ENCODE data around the gene CDC123. TPM values are rescaled to one million over a fixed set of nuclear protein-coding genes. Genes with fewer than 3 reads are reported as not detected.

Gene CDC123
- total and polyA plus RNA-seq, 4 donors, result 32.7 to 58.5 (median 40.7) TPM

- 78% methylated on average over 4 of the region's 4 CpGs for WGBS
- TF ChIP-seq FOXA1 (IDR thresholded peaks at IDR 0.05) (no peak), RXRA (IDR thresholded peaks at IDR 0.05) (peak in 1 of 2 donors; percentile 12)
- H3K9ac ChIP-seq (ENCODE audit: low read depth in 1 of 2, low read length in 2 of 2), result no peak overlapping the region
- H3K9me3 ChIP-seq (ENCODE audit: control insufficient read depth in 4 of 4, low read length in 3 of 4), result no peaks in the 10 kb centered on the region
- H3K36me3 ChIP-seq (ENCODE audit: control insufficient read depth in 4 of 4, insufficient read depth in 3 of 4, low read depth in 1 of 4, low read length in 3 of 4), result peaks cover 0 to 7% (median under 1%) of the 10 kb centered on the region in 4 donors
- no peak for DNase-seq (ENCODE audit: low spot score)
- peaks cover 0 to 14% (median 9%) of the 10 kb centered on the region in 4 donors for H3K4me1 ChIP-seq (ENCODE audit: control insufficient read depth in 4 of 4, insufficient read depth in 4 of 4, low read length in 3 of 4)
- H3K27me3 ChIP-seq (ENCODE audit: control insufficient read depth in 4 of 4, insufficient read depth in 4 of 4, low read length in 3 of 4), result no peaks in the 10 kb centered on the region
- peak overlapping the region in 1 of 2 donors; percentile 15 for H3K27ac ChIP-seq (ENCODE audit: low read depth in 1 of 2, low read length in 2 of 2)
- H3K4me3 ChIP-seq (ENCODE audit: low read depth in 1 of 3, low read length in 3 of 3), result no peak overlapping the region
Measured at GRCh38 chr10:12150163-12150562, 45.8 kb upstream of the CDC123 start.

DNA sequence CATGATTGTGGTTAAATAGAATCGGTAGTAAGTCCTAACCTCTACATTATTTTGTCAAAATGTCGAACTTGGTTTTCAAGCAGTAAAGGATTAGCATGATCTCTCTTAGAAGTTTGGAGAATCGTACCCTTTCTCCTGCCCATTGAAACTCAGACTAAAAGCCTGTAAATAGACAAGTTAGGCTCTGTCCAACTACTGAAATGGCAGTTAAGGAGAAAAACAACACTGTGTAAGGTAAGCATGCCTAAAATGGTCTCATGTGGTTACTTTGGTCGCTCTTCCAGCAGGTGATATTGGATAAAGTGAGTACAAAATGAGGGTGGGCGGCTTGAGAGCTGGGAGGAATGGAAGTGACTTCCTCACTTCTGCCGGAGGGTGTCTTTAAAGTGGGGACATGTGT is 41.5 kb upstream of the CDC123 start:
- peaks cover 4 to 25% (median 21%) of the 10 kb centered on the region in 4 donors for H3K4me1 ChIP-seq (ENCODE audit: control insufficient read depth in 4 of 4, insufficient read depth in 4 of 4, low read length in 3 of 4)
- no peak overlapping the region for H3K9ac ChIP-seq (ENCODE audit: low read depth in 1 of 2, low read length in 2 of 2)
- DNase-seq (ENCODE audit: low spot score), result no peak
- H3K4me3 ChIP-seq (ENCODE audit: low read depth in 1 of 3, low read length in 3 of 3), result no peak overlapping the region
- WGBS, result 96% methylated on average over 6 of the region's 6 CpGs
- H3K27me3 ChIP-seq (ENCODE audit: control insufficient read depth in 4 of 4, insufficient read depth in 4 of 4, low read length in 3 of 4), result no peaks in the 10 kb centered on the region
- H3K36me3 ChIP-seq (ENCODE audit: control insufficient read depth in 4 of 4, insufficient read depth in 3 of 4, low read depth in 1 of 4, low read length in 3 of 4), result no peaks in the 10 kb centered on the region
- H3K27ac ChIP-seq (ENCODE audit: low read depth in 1 of 2, low read length in 2 of 2), result no peak overlapping the region
- TF ChIP-seq MAX (IDR thresholded peaks at IDR 0.05) (no peak), HNF4A (conservative IDR thresholded peaks at IDR 0.05) (no peak)
- TF ChIP-seq, protein P1, sequence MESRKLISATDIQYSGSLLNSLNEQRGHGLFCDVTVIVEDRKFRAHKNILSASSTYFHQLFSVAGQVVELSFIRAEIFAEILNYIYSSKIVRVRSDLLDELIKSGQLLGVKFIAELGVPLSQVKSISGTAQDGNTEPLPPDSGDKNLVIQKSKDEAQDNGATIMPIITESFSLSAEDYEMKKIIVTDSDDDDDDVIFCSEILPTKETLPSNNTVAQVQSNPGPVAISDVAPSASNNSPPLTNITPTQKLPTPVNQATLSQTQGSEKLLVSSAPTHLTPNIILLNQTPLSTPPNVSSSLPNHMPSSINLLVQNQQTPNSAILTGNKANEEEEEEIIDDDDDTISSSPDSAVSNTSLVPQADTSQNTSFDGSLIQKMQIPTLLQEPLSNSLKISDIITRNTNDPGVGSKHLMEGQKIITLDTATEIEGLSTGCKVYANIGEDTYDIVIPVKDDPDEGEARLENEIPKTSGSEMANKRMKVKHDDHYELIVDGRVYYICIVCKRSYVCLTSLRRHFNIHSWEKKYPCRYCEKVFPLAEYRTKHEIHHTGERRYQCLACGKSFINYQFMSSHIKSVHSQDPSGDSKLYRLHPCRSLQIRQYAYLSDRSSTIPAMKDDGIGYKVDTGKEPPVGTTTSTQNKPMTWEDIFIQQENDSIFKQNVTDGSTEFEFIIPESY (IDR thresholded peaks at IDR 0.05), result no peak
- TF ChIP-seq, protein P2, sequence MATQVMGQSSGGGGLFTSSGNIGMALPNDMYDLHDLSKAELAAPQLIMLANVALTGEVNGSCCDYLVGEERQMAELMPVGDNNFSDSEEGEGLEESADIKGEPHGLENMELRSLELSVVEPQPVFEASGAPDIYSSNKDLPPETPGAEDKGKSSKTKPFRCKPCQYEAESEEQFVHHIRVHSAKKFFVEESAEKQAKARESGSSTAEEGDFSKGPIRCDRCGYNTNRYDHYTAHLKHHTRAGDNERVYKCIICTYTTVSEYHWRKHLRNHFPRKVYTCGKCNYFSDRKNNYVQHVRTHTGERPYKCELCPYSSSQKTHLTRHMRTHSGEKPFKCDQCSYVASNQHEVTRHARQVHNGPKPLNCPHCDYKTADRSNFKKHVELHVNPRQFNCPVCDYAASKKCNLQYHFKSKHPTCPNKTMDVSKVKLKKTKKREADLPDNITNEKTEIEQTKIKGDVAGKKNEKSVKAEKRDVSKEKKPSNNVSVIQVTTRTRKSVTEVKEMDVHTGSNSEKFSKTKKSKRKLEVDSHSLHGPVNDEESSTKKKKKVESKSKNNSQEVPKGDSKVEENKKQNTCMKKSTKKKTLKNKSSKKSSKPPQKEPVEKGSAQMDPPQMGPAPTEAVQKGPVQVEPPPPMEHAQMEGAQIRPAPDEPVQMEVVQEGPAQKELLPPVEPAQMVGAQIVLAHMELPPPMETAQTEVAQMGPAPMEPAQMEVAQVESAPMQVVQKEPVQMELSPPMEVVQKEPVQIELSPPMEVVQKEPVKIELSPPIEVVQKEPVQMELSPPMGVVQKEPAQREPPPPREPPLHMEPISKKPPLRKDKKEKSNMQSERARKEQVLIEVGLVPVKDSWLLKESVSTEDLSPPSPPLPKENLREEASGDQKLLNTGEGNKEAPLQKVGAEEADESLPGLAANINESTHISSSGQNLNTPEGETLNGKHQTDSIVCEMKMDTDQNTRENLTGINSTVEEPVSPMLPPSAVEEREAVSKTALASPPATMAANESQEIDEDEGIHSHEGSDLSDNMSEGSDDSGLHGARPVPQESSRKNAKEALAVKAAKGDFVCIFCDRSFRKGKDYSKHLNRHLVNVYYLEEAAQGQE (IDR thresholded peaks at IDR 0.05), result peak; percentile 67
- H3K9me3 ChIP-seq (ENCODE audit: control insufficient read depth in 4 of 4, low read length in 3 of 4), result no peaks in the 10 kb centered on the region

DNA sequence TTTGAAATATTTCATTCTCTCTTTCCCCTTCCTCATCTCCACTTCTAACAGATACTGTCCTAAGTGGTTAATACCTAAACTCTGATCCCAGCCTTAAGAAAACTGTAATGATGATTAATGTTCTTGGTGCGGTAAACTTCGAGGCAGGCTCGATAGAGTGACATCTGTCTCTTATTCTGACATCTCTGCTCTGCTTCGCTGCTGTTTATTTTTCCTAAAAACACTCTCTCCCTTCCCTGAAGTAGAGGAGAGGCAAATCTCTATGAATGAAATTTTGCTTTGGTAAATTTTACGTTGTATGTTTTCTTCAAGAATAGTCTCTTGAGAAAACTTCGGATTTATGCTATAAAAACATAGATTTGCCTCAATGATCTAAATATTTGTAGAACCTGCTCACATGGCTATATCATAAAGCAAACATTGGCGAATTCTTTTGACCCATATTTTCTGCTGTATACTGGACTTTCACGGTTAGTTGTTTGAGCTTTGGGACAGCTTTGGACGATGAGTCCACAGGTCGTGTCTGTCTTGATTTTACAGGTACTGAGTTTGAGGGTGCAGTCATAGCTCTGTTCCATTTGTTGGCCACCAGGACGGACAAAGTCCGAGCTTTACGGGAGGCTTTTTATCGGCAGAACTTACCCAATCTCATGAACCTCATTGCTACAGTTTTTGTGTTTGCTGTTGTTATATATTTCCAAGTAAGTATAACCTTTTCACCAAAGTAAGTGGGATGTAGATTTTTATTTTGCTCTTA is 39.4 kb upstream of the CDC123 start:
- no peaks in the 10 kb centered on the region for H3K9me3 ChIP-seq (ENCODE audit: control insufficient read depth in 4 of 4, low read length in 3 of 4)
- peak; percentile 37 for DNase-seq (ENCODE audit: low spot score)
- H3K4me1 ChIP-seq (ENCODE audit: control insufficient read depth in 4 of 4, insufficient read depth in 4 of 4, low read length in 3 of 4), result peaks cover 4 to 21% (median 16%) of the 10 kb centered on the region in 4 donors
- WGBS, result 40% methylated on average over 14 of the region's 14 CpGs
- peak overlapping the region; percentile 37 to 83 for H3K27ac ChIP-seq (ENCODE audit: low read depth in 1 of 2, low read length in 2 of 2)
- H3K27me3 ChIP-seq (ENCODE audit: control insufficient read depth in 4 of 4, insufficient read depth in 4 of 4, low read length in 3 of 4), result no peaks in the 10 kb centered on the region
- peaks cover 0 to 4% (median 1%) of the 10 kb centered on the region in 4 donors for H3K36me3 ChIP-seq (ENCODE audit: control insufficient read depth in 4 of 4, insufficient read depth in 3 of 4, low read depth in 1 of 4, low read length in 3 of 4)
- peak overlapping the region in 1 of 2 donors; percentile 52 for H3K9ac ChIP-seq (ENCODE audit: low read depth in 1 of 2, low read length in 2 of 2)
- H3K4me3 ChIP-seq (ENCODE audit: low read depth in 1 of 3, low read length in 3 of 3), result no peak overlapping the region
- peak; percentile 98 for TF ChIP-seq HNF4G (IDR thresholded peaks at IDR 0.05)
- peak; percentile 27 for TF ChIP-seq CTCF (IDR thresholded peaks at IDR 0.05; ENCODE audit: low read depth, low read length, missing input control)
- TF ChIP-seq, protein P3, sequence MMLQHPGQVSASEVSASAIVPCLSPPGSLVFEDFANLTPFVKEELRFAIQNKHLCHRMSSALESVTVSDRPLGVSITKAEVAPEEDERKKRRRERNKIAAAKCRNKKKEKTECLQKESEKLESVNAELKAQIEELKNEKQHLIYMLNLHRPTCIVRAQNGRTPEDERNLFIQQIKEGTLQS (IDR thresholded peaks at IDR 0.05), result peak; percentile 48
- peak; percentile 79 to 84 for TF ChIP-seq JUND (IDR thresholded peaks at IDR 0.05)
- peak; percentile 97 for TF ChIP-seq SP1 (IDR thresholded peaks at IDR 0.05)
- TF ChIP-seq MAX (IDR thresholded peaks at IDR 0.05), result peak; percentile 64
- TF ChIP-seq FOXA1 (IDR thresholded peaks at IDR 0.05), result no peak
- peak; percentile 81 for TF ChIP-seq YY1 (IDR thresholded peaks at IDR 0.05)
- no peak for TF ChIP-seq NR2F2 (IDR thresholded peaks at IDR 0.05)
- peak; percentile 49 to 64 for TF ChIP-seq RAD21 (IDR thresholded peaks at IDR 0.05)
- peak in 1 of 2 donors; percentile 36 for TF ChIP-seq EGR1 (IDR thresholded peaks at IDR 0.05; ENCODE audit: low read depth in 2 of 2)
- TF ChIP-seq FOXA2 (IDR thresholded peaks at IDR 0.05), result no peak
- peak in 1 of 2 donors; percentile 55 for TF ChIP-seq GABPA (IDR thresholded peaks at IDR 0.05 in 1 of 2, conservative IDR thresholded peaks at IDR 0.05 in 1 of 2)
